HG03442 (cell line): Measurements from ENCODE around the gene SLC25A25.
"Not testable (repeated sequence)": the region's sequence is repeated elsewhere in the genome, so short reads cannot be mapped to it uniquely, and the experiment has no call there.

ENCODE experiments used
- ATAC-seq: cut with Tn5 transposase; IDR thresholded peaks from one replicate; pipeline ENCODE4 v1.9.1; 2021; ENCODE audit warnings: mild to moderate bottlenecking, moderate library complexity; ENCODE audit not compliant: unreplicated experiment

Gene SLC25A25

DNA sequence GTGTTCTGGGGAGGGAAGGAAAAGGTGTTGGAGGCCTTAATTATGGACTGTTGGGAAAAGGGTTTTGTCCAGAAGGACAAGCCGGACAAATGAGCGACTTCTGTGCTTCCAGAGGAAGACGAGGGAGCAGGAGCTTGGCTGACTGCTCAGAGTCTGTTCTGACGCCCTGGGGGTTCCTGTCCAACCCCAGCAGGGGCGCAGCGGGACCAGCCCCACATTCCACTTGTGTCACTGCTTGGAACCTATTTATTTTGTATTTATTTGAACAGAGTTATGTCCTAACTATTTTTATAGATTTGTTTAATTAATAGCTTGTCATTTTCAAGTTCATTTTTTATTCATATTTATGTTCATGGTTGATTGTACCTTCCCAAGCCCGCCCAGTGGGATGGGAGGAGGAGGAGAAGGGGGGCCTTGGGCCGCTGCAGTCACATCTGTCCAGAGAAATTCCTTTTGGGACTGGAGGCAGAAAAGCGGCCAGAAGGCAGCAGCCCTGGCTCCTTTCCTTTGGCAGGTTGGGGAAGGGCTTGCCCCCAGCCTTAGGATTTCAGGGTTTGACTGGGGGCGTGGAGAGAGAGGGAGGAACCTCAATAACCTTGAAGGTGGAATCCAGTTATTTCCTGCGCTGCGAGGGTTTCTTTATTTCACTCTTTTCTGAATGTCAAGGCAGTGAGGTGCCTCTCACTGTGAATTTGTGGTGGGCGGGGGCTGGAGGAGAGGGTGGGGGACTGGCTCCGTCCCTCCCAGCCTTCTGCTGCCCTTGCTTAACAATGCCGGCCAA is 40.4 kb downstream of the SLC25A25 start:
- no peak for ATAC-seq

DNA sequence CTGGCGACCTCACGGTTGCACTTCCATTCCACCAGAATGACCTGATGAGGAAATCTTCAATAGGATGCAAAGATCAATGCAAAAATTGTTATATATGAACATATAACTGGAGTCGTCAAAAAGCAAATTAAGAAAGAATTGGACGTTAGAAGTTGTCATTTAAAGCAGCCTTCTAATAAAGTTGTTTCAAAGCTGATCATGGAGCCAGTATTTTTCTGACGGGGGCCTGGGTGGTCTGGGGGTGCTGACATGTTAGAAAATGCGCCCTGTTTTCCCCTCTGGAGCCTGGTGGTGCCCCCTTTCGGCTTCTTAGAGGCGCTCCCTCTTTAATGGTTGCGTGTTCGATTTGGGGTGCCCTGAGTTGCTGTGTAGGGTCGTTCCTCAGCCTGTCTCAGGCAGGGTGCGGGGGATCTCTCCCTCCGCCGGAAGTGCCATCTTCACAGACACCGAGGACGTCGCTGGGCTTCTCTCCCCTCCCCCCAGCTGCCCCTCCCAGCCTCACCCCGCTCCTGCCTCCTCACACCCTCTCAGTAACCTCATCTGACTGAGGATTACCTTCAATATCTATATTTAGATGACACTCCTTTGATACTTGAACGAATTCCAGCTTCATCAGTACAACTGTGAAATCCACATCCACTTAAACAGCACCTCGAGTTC is 41.1 kb downstream of the SLC25A25 start:
- no peak for ATAC-seq

DNA sequence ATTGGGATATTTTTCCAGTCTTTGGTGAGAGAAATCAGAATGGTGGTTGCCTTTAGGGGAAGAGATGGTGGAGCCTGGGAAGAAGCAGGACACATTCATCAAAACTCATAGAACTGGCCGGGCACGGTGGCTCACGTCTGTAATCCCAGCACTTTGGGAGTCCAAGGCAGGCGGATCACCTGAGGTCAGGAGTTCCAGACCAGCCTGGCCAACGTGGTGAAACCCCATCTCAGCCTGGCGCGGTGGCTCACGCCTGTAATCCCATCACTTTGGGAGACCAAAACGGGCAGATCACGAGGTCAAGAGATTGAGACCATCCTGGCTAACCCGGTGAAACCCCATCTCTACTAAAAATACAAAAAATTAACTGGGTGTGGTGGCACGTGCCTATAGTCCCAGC is 43.7 kb downstream of the SLC25A25 start:
- ATAC-seq = not testable (repeated sequence)

DNA sequence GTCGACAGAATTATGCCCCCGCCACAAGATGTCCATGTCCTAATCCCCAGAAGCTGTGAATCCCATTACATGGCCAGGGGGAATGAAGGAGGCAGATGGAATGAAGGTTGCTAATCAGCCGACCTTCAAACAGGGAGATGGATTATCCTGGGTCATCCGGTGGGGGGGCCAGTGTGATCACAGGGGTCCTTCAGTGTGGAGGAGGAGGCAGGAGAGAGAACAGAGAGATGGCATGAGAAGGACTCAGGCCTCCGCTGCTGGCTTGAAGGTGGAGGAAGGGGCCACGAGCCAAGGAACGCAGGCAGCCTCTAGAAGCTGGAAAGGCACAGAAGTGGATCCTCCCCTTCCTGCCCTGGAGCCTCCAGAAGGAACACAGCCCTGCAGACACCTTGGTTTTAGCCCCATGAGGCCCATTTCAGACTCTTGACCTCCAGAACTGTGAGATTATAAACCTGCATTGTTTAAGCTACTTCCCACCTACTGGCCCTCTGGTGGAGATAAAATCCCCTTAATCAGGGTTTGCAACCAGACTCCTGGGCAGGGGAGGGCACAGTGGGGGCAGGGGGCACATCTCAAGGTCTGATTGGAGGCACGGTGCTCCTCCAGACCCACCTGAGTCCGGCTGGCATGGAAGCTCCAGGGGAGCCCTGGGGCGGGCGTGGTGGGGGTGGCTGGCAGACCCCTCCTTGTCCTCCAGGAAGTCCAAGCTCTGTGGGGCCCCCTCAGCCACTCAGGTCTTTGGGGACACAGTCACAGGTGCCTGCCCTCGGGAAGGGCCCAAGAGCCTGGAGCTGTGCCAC is 45.7 kb downstream of the SLC25A25 start:
- no peak for ATAC-seq

DNA sequence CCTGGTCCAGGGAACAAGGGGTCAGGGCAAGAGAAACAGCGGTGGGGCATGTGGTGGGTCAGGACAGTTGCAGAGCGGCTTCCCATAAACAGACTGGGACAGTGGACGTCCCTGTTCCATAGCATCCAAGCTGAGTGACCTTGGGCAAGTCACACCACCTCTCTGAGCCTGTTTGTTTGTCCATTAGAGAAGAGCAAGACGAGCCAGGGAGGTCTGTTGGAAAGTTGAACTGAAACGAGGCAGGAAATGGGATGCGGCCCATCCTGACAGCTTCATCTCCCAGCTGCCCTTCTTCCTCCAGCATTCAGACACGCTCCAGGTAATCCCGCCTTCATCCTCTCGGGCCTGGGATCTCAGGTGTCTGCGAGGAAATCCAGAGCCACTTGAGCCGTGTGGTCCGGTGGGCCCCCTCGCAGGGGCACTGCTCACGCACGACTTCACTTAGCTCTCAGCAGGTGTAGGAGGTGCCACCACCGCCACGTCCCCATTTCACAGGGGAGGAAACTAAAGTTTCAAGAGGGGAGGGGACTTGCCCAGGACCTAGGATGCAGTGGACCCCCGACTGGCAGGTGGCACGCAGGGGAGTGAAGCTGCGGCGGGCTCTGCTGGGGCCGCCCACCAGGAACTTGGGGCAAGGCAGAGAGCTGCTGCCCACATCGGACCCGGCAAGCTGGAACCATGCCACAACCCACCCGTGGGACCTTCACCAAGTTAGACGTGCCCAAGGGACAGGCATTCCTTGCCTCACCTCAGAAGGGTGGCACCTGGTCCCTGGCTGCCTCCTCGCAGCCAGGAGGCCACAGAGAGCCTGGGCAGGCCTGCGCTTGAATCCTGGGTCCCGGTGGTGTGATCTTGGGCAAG is 46.5 kb downstream of the SLC25A25 start:
- ATAC-seq = no peak

DNA sequence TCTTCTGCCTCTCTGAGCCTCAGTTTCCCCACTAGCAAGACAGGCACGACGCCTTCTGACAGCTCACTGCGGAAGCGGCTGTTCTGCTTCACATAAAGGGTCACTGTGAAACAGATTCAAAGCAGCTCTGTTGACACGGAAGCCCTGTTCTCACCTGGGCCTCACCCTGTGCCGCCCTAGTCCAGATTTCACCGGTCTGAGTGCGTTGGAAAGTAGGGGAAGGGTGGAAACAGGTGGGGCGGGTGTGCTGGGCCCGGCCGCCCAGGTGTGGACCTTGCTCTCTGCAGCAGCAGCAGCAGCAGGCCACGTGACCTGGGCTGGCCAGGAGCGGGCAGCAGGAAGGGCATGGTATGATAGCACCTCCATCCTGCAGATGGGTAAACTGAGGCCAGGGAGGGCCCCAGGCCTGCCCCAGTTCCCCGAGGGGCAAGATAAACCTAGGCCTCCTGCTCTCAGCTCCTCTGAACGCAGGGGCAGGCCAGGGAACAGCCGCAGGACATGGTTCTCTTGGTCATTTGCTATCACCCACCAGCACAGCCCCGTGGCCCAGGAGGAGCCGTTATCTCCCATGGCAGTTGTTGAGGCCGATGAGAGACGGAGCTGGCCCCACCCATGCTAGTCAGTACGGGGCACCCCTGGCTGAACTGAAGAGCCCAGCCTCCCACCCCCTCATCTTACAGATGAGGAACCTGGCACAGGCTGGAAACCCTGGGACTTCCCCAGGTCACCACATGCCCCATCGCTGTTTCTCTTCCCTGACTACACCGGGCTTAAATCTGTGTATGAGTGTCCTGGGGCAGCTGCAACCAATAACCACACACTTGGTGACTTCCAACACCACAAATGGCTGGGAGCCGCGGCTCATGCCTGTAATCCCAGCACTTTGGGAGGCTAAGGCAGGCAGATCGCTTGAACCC is 47.4 kb downstream of the SLC25A25 start:
- no peak for ATAC-seq

DNA sequence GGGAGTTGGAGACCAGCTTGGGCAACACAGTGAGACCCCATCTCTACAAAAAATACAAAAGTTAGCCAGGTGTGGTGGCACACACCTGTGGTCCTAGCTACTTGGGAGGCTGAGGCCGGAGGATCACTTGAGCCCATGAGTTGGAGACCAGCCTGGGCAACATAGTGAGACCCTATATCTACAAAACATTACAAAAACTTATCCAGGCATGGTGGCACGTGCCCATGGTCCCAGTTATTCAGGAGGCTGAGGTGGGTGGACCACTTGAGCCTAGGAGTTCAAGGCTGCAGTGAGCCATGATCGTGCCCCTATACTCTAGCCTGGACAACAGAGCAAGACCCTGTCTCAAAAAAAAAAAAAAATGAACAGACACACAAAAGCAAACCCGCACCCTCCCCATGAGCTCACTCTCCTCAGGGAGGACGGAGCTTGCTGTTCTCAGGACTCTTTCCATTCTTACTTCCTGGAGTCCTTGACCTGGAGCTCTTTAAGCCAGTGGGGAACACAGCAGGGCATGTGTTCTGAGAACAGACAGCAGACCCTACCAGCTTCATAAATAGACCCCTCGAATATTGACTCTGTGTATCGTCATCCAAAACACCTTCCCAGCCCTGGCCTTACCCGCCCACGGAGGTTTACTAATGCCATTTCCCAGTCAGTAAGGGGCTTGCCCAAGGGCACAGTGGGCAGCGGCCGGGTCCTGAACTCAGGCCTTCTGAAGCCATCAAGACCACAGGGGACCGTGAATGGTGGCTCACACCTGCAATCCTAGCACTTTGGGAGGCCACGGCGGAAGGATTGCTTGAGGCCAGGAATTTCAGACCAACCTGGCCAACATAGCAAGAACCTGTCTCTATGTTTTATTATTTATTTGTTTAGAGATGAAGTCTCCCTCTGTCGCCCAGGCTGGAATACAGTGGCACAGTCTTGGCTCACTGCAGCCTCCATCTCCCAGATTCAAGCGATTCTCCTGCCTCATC is 48.4 kb downstream of the SLC25A25 start:
- ATAC-seq = no peak

DNA sequence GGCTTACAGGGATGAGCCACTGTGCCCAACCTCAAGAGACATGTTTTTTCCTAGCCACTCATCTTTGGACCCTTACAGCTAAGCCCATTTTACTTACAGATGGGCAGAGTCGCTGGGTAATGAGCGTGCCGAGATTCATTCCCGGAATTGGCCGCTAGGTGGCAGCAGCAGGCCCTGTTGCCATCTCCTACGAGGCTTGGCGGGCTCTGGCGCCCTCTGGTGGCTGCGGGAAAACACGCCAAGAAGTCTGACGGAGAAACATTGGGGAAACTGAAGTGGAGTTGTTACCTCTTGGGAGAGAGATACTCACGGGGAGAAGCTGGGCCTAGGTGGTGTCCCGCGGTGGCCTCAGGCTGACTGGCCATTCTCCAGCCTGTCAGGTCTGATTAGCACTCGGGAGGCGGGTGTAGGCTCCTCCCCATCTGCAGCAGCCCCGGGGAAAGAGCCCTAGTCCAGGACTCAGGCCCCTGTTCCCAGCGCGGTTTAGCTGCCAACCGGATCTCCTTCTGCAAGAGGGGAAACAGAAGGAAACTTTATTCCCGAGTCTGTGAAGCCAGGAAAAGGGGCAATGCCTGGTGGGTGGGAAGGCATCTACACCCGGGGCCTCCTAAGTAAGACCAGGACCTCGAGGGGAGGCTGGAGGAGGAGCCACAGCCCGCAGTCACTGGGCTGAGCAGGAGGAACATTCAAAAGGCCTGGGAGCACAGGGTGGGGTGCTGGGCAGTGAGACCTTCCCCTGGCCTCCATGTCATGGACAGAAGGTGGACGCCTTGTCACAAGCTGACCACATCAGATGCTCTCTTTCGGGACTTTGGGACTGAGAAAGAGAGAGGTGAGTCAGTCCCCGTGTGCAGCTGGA is 49.8 kb downstream of the SLC25A25 start:
- peak; percentile 66 for ATAC-seq

DNA sequence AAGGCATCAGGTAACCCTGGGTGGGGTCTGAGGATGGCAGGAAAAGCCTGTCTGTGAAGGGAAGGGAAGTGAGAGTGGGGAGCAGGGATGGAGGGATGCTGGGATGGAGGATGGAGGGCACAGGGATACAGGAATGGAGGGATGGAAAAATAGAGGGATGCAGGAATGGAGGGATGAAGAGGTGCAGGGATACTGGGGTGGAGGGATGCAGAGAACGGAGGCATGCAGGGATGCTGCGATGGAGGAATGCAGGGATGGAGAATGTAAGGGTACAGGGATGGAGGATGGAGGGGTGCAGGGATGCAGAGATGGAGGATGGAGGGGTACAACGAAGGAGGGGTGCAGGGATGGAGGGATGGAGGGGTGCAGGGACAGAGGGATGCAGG is 50.4 kb downstream of the SLC25A25 start:
- ATAC-seq = no peak

DNA sequence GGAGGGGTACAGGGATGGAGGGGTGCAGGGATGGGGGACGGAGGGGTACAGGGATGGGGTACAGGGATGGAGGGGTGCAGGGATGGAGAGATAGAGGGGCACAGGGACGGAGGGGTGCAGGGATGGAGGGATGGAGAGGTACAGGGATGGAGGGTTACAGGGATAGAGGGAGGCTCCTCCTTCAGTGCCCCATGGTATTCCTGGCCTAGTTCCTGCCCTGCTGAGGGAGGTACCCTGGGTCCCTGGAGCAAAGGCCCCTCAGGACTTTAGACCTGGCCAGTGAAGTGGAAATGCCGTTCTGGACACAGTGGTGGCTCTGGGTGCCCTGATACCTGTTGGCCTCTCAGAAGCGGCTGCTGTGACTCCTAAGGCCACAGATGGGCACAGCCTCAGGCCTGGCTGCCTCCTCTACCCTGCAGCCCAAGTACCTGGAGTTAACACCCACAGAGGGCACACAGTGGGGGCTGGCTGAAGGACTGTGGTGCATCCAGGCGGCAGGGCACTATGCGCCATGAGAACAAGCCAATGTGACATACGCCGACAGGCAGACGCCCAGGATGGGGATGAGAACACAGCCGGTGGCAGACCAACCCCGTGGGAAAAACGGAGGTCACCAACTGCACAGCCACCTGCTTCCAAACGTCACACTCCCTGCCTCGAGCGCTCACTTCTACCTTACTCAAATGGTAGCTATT is 51.1 kb downstream of the SLC25A25 start:
- ATAC-seq = no peak

DNA sequence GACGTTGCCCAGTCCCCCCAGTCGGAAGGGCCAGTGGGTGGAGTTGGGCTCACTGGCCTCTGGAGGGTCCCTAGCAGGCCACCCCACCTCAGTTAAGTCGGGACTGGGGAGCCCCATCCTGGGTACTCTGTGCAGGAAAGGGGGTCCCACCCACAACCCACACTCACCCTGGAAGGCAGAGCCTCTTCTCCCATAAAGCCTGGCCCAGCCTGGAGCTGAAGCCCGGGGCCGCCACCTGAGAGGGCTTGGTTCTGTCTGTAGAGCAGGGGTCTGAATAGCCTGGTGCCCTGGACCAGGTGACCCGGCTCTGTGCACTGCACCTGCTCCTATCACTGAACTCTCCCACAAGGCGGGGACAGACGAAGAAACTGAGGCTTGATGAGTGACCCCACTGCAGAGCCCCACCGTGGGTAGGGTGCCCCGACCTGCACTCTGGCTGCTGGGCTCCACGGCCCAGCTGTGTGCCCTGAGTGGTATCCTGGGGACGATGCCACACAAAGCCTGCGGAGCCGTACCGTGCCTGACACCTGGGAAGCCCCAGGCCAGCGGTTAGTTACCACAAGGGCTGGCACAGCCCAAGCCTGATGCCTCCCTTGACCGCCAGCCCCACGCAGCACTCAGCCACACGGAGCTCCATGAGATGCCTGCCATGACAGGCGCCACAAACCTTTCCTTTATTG is 52.2 kb downstream of the SLC25A25 start:
- no peak for ATAC-seq

DNA sequence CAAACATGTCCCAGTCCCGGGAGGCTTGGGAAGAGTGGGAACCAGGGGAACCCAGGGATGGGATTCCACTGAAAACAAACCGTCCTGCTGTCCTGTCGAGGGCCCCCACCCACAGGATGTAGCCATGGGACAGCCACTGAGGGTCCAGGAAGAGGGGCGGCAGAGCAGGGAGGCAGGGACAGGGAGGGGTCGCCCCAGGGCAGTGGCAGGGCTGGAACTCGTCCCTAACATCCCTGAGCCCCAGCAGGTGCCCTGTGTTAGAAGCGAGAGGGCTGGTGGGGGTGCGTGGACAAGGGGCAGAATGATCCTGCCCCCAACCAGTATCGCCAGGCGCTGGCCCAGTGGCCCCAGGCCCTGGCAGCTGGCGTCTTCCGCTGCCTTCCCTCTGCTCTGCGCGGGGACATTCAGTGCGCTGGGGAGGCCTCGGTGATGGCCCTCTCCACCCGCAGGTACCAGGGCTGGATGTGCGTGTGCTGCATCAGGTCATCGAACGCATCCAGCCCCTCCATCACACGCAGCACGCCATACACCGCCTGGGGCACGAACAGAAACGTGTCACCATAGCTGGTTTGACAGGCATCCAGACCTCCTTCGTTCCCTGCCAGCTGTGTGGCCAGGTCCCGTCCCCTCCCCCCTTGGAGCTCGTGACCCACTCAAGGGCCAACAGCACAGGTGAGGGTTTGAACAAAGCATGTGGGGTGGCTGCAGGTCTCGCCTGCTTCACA is 52.9 kb downstream of the SLC25A25 start:
- no peak for ATAC-seq

DNA sequence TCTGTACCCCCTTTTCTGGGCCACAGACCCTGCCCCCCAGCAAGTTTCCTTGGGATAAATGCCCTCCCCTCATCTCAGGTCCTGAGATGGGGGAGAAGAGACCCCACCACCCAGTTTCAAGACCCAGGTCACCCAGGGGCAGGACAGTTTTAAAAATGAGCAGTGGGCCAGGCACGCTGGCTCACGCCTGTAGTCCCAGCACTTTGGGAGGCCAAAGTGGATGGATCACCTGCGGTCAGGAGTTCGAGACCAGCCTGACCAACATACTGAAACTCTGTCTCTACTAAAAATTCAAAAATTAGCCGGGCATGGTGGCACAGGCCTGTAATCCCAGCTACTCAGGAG is 53.4 kb downstream of the SLC25A25 start:
- ATAC-seq = no peak

DNA sequence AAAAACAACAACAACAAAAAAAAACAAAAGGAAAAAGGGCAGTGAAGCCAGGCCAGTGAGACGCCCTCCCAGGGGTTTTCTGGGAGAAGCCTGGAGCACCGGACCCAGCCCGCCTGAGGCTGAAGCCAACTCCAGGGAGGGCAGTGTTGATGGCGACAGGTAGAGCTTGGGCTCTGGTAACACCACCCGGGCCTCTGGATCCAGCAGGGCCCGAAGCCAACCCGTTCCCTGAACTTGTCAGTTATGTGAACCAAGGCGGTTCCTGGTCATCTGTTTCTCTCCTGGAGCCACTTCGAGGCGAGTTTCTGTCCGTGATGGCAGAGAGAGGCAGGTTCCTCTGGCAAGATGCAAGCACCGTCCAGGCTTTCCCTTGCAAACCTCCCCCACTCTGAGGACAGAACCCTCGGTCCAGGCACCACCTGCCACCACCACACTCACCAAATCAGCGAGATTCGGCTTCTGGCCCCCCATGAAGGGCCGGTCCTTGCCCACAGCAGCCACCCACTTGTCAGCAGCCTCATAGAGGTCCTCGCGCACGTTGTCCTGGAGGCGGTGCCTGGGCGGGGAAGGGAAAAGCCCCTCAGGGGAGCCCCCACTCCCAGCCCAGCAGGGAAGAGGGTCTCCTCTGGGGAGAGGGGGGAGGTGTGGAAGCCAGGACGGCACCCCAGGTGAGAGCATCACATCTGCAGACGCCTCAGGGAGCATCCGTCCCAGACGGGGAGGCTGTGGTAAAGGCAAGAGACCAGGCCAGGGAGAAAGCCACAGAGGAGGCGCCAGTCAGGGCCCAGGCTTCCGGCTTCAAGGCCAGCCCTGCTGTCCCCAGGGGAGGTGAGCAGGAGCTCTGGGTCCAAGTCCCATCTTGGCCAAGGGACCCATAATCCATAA is 54.1 kb downstream of the SLC25A25 start:
- no peak for ATAC-seq

DNA sequence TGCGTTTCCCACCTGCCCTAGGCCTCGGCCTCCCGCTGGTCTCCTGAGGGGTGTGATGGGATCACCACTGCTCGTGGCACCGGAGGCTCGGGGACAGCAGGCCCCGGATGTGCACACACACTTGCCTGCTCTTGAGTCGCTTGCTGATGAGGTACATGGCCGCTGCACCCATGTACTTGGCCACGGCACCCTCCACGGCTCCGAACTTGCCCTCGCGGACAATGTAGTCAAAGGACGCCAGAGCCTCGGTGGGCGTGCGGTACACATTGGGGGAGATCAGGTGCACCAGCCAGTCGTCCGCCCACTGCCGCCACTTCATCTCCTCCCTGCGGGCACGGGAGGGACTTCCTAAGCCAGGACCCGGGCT is 54.8 kb downstream of the SLC25A25 start:
- ATAC-seq = no peak
